Activated naive CD4-positive, alpha-beta T cell (primary cell): ENCODE results near the gene IFNE.

Experiments used
- DNase-seq, 4 experiments: peaks; one replicate each; lab custom pipeline; 2025; lab: John Stamatoyannopoulos, UW

The IFNE gene

GRCh38 chr9:21482213-21482612, at the start of gene IFNE:
Gene IFNE (minus strand): TSS chr9:21482313. CDS start chr9:21481694, 619 bp downstream.
- no peak for DNase-seq

GRCh38 chr9:21528123-21528808, 46.2 kb upstream of the IFNE start:
- no peak for DNase-seq

GRCh38 chr9:21527579-21527978, 45.5 kb upstream of the IFNE start:
- DNase-seq = no peak

GRCh38 chr9:21525174-21525573, 43.1 kb upstream of the IFNE start:
- DNase-seq = no peak

- no peak for DNase-seq
Measured at GRCh38 chr9:21524099-21524830, 42.2 kb upstream of the IFNE start.

- DNase-seq = no peak
Measured at GRCh38 chr9:21523021-21524014, 41.2 kb upstream of the IFNE start.

GRCh38 chr9:21522348-21522747, 40.2 kb upstream of the IFNE start:
- no peak for DNase-seq

- no peak for DNase-seq
Measured at GRCh38 chr9:21521448-21521847, 39.3 kb upstream of the IFNE start.

- no peak for DNase-seq
Measured at GRCh38 chr9:21520501-21521228, 38.6 kb upstream of the IFNE start.

- no peak for DNase-seq
Measured at GRCh38 chr9:21519855-21520434, 37.8 kb upstream of the IFNE start.

GRCh38 chr9:21516796-21517195, 34.7 kb upstream of the IFNE start:
- no peak for DNase-seq

GRCh38 chr9:21513431-21513830, 31.3 kb upstream of the IFNE start:
- no peak for DNase-seq

- no peak for DNase-seq
Measured at GRCh38 chr9:21510806-21511205, 28.7 kb upstream of the IFNE start.

- DNase-seq = no peak
Measured at GRCh38 chr9:21507483-21507790, 25.3 kb upstream of the IFNE start.

GRCh38 chr9:21506626-21507482, 24.7 kb upstream of the IFNE start:
- DNase-seq = no peak

GRCh38 chr9:21505425-21506179, 23.5 kb upstream of the IFNE start:
- DNase-seq = no peak

GRCh38 chr9:21504894-21505293, 22.8 kb upstream of the IFNE start:
- DNase-seq = no peak

GRCh38 chr9:21504113-21504512, 22.0 kb upstream of the IFNE start:
- no peak for DNase-seq

- DNase-seq = no peak
Measured at GRCh38 chr9:21502586-21502985, 20.5 kb upstream of the IFNE start.

- no peak for DNase-seq
Measured at GRCh38 chr9:21499912-21500311, 17.8 kb upstream of the IFNE start.
